Astrocyte (in vitro differentiated cells and primary cell): ENCODE data around the gene FAM174C. TPM values are rescaled to one million over a fixed set of nuclear protein-coding genes. Genes with fewer than 3 reads are reported as not detected.
A peak's percentile ranks its signal among the peaks of the same experiment; 100 is the strongest.

Experiments
- DNase-seq: peaks from one replicate; pipeline ENCODE4 v3.0.0-alpha.2; 2010; ENCODE audit warnings: low read depth
- FAIRE-seq: peaks from 2 replicates; lab custom pipeline; 2011; peaks lifted over from hg19 to GRCh38; lab: Jason Lieb, UNC
- H2AFZ ChIP-seq: 2 replicates; pipeline ENCODE4 v1.6.0; 2012; ENCODE audit warnings: low read depth, low read length, inconsistent platforms
- H3K27ac ChIP-seq: 2 replicates; pipeline ENCODE4 v1.5.1; 2011; ENCODE audit warnings: low read depth, low read length, inconsistent platforms
- H3K27me3 ChIP-seq: 2 replicates; pipeline ENCODE4 v1.6.0; 2011; ENCODE audit warnings: low read length, inconsistent platforms; ENCODE audit not compliant: insufficient read depth
- H3K36me3 ChIP-seq: 2 replicates; pipeline ENCODE4 v1.5.1; 2011; ENCODE audit warnings: low read length, inconsistent platforms; ENCODE audit not compliant: insufficient read depth
- H3K4me1 ChIP-seq: 2 replicates; pipeline ENCODE4 v1.5.1; 2011; ENCODE audit warnings: low read length, inconsistent platforms; ENCODE audit not compliant: insufficient read depth
- H3K4me2 ChIP-seq: 2 replicates; pipeline ENCODE4 v1.6.0; 2012; ENCODE audit warnings: low read length, inconsistent platforms
- H3K4me3 ChIP-seq: 2 replicates; pipeline ENCODE4 v1.5.1; 2011; ENCODE audit warnings: low read depth, mild to moderate bottlenecking, low read length, inconsistent platforms; ENCODE audit not compliant: insufficient read depth
- H3K79me2 ChIP-seq: 2 replicates; pipeline ENCODE4 v1.6.0; 2012; ENCODE audit warnings: mild to moderate bottlenecking, low read length, inconsistent platforms; ENCODE audit not compliant: insufficient read depth
- H3K9ac ChIP-seq: 2 replicates; pipeline ENCODE4 v1.6.0; 2012; ENCODE audit warnings: mild to moderate bottlenecking, low read length, inconsistent platforms
- H3K9me3 ChIP-seq: 2 replicates; pipeline ENCODE4 v1.5.1; 2012; ENCODE audit warnings: low read depth, mild to moderate bottlenecking, low read length, inconsistent platforms; ENCODE audit not compliant: insufficient read depth
- H4K20me1 ChIP-seq: 2 replicates; pipeline ENCODE4 v1.6.0; 2012; ENCODE audit warnings: low read length, inconsistent platforms; ENCODE audit not compliant: insufficient read depth
- H3K27ac Mint-ChIP-seq: one replicate; pipeline ENCODE4 v1.8.0; 2021; ENCODE audit warnings: mild to moderate bottlenecking, mixed read lengths; ENCODE audit not compliant: unreplicated experiment
- H3K27me3 Mint-ChIP-seq: one replicate; pipeline ENCODE4 v1.8.0; 2021; ENCODE audit warnings: low read depth, mixed read lengths; ENCODE audit not compliant: unreplicated experiment
- H3K36me3 Mint-ChIP-seq: one replicate; pipeline ENCODE4 v1.8.0; 2021; ENCODE audit warnings: low read depth, mixed read lengths; ENCODE audit not compliant: unreplicated experiment
- H3K4me1 Mint-ChIP-seq: one replicate; pipeline ENCODE4 v1.8.0; 2021; ENCODE audit warnings: low read depth, mixed read lengths; ENCODE audit not compliant: unreplicated experiment
- H3K4me3 Mint-ChIP-seq: one replicate; pipeline ENCODE4 v1.8.0; 2021; ENCODE audit warnings: mild to moderate bottlenecking, moderate library complexity, mixed read lengths; ENCODE audit not compliant: unreplicated experiment
- H3K9me3 Mint-ChIP-seq: one replicate; pipeline ENCODE4 v1.8.0; 2021; ENCODE audit warnings: mild to moderate bottlenecking, mixed read lengths; ENCODE audit not compliant: unreplicated experiment
- CTCF ChIP-seq: IDR thresholded peaks from 2 replicates; pipeline ENCODE4 v1.5.1; 2011; ENCODE audit warnings: low read depth, mild to moderate bottlenecking, inconsistent platforms, low read length, moderate library complexity; ENCODE audit not compliant: insufficient read depth
- EZH2 ChIP-seq: IDR thresholded peaks from 2 replicates; pipeline ENCODE4 v1.6.1; 2012; ENCODE audit warnings: mild to moderate bottlenecking, low read length, inconsistent platforms; ENCODE audit not compliant: insufficient read depth
- total RNA-seq: library from RNA; stranded (reverse); gene quantifications from 2 replicates; pipeline ENCODE4 v1.2.1, GENCODE V29; 2021

Gene FAM174C
- total RNA-seq, 1 donor from 2014 or later = 50.5 TPM

- H4K20me1 ChIP-seq = peaks cover 6% of the 10 kb centered on the region
- no peak for TF ChIP-seq EZH2
- no peak for TF ChIP-seq CTCF
These were observed 19.4 kb downstream of the FAM174C start for GRCh38 chr19:1294688-1295087.

DNA sequence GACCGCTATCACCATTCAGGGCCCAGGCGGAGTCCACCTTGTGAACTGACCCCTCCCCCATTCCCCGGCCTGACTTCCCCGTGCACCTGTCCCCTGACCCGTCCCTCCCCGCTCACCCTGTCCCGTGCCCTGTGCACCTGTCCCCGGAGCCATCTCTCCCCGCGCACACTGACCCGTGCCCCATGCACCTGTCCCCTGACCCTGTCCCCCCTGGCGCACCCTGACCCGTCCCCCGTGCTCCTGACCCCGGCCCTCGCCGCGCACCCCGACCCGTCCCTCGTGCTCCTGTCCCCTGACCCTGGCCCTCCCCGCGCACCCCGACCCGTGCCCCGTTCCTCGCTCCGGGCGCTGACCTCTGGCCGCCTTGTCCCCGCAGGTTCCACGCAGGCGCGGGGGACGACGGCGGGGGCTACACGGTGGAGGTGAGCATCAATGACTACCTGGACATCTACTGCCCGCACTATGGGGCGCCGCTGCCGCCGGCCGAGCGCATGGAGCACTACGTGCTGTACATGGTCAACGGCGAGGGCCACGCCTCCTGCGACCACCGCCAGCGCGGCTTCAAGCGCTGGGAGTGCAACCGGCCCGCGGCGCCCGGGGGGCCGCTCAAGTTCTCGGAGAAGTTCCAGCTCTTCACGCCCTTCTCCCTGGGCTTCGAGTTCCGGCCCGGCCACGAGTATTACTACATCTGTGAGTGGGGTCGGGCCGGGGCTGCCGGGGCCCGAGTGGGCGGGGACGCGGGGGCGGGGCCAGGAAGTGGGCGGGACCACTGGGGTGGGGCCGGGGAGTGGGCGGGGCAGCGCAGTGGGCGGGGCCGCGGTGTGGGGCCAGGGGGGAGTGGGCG, 20.1 kb downstream of the FAM174C start:
- Mint-ChIP-seq H3K9me3 (no peaks in the 10 kb centered on the region), H3K4me1 (no peaks in the 10 kb centered on the region), H3K36me3 (no peaks in the 10 kb centered on the region), H3K4me3 (no peak overlapping the region), H3K27me3 (peaks cover 6% of the 10 kb centered on the region), H3K27ac (no peak overlapping the region)
- H3K27ac ChIP-seq = no peak overlapping the region
- TF ChIP-seq CTCF = no peak
- no peak for TF ChIP-seq EZH2
- H4K20me1 ChIP-seq = peaks cover 6% of the 10 kb centered on the region
- no peaks in the 10 kb centered on the region for H3K9me3 ChIP-seq
- H3K79me2 ChIP-seq = no peaks in the 10 kb centered on the region
- no peaks in the 10 kb centered on the region for H3K4me1 ChIP-seq
- DNase-seq (no peak), FAIRE-seq (no peak)
- H3K4me2 ChIP-seq = peak overlapping the region; percentile 39
- H3K4me3 ChIP-seq = no peak overlapping the region
- no peak overlapping the region for H2AFZ ChIP-seq
- H3K36me3 ChIP-seq = no peaks in the 10 kb centered on the region
- no peaks in the 10 kb centered on the region for H3K27me3 ChIP-seq
- no peak overlapping the region for H3K9ac ChIP-seq

More at GRCh38 chr19:1294688-1295087, 19.4 kb downstream of the FAM174C start:
- H3K9me3 ChIP-seq = no peaks in the 10 kb centered on the region
- no peak overlapping the region for H3K4me2 ChIP-seq
- H3K79me2 ChIP-seq = no peaks in the 10 kb centered on the region
- H3K36me3 Mint-ChIP-seq = no peaks in the 10 kb centered on the region
- H3K4me3 ChIP-seq = no peak overlapping the region
- H3K27me3 Mint-ChIP-seq = peaks cover 6% of the 10 kb centered on the region
- no peak overlapping the region for H3K27ac ChIP-seq
- H3K36me3 ChIP-seq = no peaks in the 10 kb centered on the region
- H3K4me3 Mint-ChIP-seq = no peak overlapping the region
- H3K27me3 ChIP-seq = no peaks in the 10 kb centered on the region
- no peaks in the 10 kb centered on the region for H3K9me3 Mint-ChIP-seq
- H2AFZ ChIP-seq = no peak overlapping the region
- no peaks in the 10 kb centered on the region for H3K4me1 Mint-ChIP-seq
- FAIRE-seq (no peak), DNase-seq (no peak)
- H3K27ac Mint-ChIP-seq = no peak overlapping the region
- no peaks in the 10 kb centered on the region for H3K4me1 ChIP-seq
- no peak overlapping the region for H3K9ac ChIP-seq

DNA sequence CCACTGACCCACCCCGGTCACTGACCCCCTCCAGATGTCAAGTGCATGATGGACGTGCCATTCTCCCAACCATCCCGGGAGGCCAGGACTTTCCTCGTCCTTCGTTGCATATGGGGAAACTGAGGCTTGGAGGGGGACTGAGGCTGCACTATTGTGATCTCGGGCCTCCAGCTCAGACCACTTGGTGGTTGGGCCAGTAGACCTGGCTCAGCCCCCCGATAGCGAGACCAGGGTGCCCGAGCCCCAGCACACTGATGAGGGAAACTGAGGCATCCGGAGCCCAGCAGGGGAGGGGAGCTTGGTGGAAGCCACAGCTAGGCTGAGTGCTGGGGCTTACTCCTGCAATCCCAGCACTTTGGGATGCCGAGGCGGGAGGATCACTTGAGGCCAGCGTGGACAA, 20.7 kb downstream of the FAM174C start:
- Histone ChIP-seq H3K4me2 (no peak overlapping the region), H3K4me1 (no peaks in the 10 kb centered on the region), H3K27me3 (no peaks in the 10 kb centered on the region), H3K36me3 (no peaks in the 10 kb centered on the region), H3K4me3 (no peak overlapping the region), H3K9me3 (no peaks in the 10 kb centered on the region), H2AFZ (no peak overlapping the region), H3K79me2 (no peaks in the 10 kb centered on the region), H3K27ac (no peak overlapping the region), H3K9ac (no peak overlapping the region), H4K20me1 (peaks cover 6% of the 10 kb centered on the region)
- TF ChIP-seq EZH2 (no peak), CTCF (no peak)
- no peaks in the 10 kb centered on the region for H3K36me3 Mint-ChIP-seq
- H3K27me3 Mint-ChIP-seq = peaks cover 6% of the 10 kb centered on the region
- no peaks in the 10 kb centered on the region for H3K9me3 Mint-ChIP-seq
- no peak for DNase-seq
- H3K4me1 Mint-ChIP-seq = no peaks in the 10 kb centered on the region
- H3K4me3 Mint-ChIP-seq = no peak overlapping the region
- H3K27ac Mint-ChIP-seq = no peak overlapping the region
- FAIRE-seq = no peak
